ENCODE results near the gene HMCN2. TPM values are rescaled to one million over a fixed set of nuclear protein-coding genes. Genes with fewer than 3 reads are reported as not detected.

HMCN2 gene
- polyA plus RNA-seq, 1 of the 3 experiments (the other 2 are of a cell fraction), result 0.15 TPM

DNA sequence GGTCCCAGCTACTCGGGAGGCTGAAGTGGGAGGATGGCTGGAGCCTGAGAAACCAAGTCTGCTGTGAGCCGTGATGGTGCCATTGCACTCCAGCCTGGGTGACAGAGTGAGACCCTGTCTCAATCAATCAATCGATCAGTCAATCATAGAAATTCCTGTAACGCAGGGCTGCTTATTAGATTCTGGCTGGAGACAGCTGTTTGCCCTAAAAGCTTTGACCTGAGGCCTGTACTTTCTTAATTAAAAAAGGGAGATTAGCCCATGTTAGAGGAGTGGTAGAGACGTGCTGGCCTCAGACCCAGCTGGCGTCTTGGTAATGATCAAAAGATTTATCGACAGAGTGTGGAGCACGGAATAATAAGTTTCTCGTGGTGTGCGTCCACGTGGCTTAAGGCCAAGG, 40.5 kb upstream of the HMCN2 start:
- CTCF ChIA-PET, result interaction anchor here (1.1 to 4.3 kb wide), 2 partner anchors 11 to 118 kb away, joined by 4 to 28 read pairs; no protein-coding TSS in a partner anchor
- H4K20me1 ChIP-seq (ENCODE audit: insufficient read depth), result no peaks in the 10 kb centered on the region
- 91% methylated on average over 11 of the region's 11 CpGs for WGBS (ENCODE audit: low lambda C conversion rate)
- TF ChIP-seq MAX (IDR thresholded peaks at IDR 0.05; ENCODE audit: low read depth) (no peak), REST (IDR thresholded peaks at IDR 0.05; ENCODE audit: low read depth, low read length) (no peak), RAD21 (IDR thresholded peaks at IDR 0.05; ENCODE audit: low read length) (no peak)
- no peaks in the 10 kb centered on the region for H3K9me2 ChIP-seq
- no peaks in the 10 kb centered on the region; the same call in 1 of the 2 replicates for H3K9me3 ChIP-seq
- no peak overlapping the region for H3K27ac ChIP-seq (ENCODE audit: low read depth in 2 of 2, low read length in 1 of 2)
- peaks cover 0 to 7% of the 10 kb centered on the region in 2 experiments; a peak in 1 of 4 replicates for H3K4me1 ChIP-seq (ENCODE audit: control insufficient read depth in 1 of 2, insufficient read depth in 2 of 2, low read depth in 1 of 2, low read length in 1 of 2)
- no peak overlapping the region for H3K4me2 ChIP-seq
- peaks cover 6% of the 10 kb centered on the region for H3F3A ChIP-seq (replicated peaks; ENCODE audit: insufficient read depth)
- no peak overlapping the region for H3K9ac ChIP-seq
- no peak for DNase-seq
- no peak overlapping the region for H3K4me3 ChIP-seq (ENCODE audit: low read depth in 2 of 2, low read length in 1 of 2)
- no peak overlapping the region for H2AFZ ChIP-seq (ENCODE audit: low read depth)
- POLR2A ChIA-PET, result no interaction called here
- H3K36me3 ChIP-seq (replicated peaks in 1 of 2; ENCODE audit: control insufficient read depth in 1 of 2, insufficient read depth in 2 of 2, low read length in 1 of 2), result peaks cover 20 to 51% of the 10 kb centered on the region in 2 experiments
- no peaks in the 10 kb centered on the region for H3K79me2 ChIP-seq (ENCODE audit: insufficient read depth)
- no peaks in the 10 kb centered on the region for H3K27me3 ChIP-seq (ENCODE audit: insufficient read depth)

DNA sequence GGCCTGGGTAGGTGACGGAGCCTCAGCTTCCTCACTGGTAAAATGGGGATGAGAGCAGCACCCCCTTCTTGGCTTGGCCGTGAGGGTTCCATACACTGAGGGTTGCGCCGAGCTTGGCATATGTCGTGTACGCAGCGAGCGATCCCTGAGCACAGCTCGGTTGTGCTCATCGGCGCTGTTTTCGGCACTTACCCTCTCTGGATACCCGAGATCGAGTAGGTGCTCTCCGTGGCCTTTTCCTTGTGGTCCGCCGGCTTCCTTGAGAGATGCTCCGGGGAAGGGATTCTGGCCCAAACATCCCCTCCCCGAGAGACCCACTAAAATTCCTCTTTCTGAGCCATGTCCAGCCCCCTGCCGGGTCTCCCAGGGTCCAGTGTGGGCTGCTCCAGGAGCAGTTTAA, 40.0 kb upstream of the HMCN2 start:
- Histone ChIP-seq H3F3A (replicated peaks; ENCODE audit: insufficient read depth) (peaks cover 6% of the 10 kb centered on the region), H3K27ac (ENCODE audit: low read depth in 2 of 2, low read length in 1 of 2) (no peak overlapping the region), H3K4me3 (ENCODE audit: low read depth in 2 of 2, low read length in 1 of 2) (no peak overlapping the region), H4K20me1 (ENCODE audit: insufficient read depth) (no peaks in the 10 kb centered on the region), H3K27me3 (ENCODE audit: insufficient read depth) (no peaks in the 10 kb centered on the region), H3K9me2 (no peaks in the 10 kb centered on the region), H3K79me2 (ENCODE audit: insufficient read depth) (no peaks in the 10 kb centered on the region), H3K36me3 (replicated peaks in 1 of 2; ENCODE audit: control insufficient read depth in 1 of 2, insufficient read depth in 2 of 2, low read length in 1 of 2) (peaks cover 20 to 51% of the 10 kb centered on the region in 2 experiments), H2AFZ (ENCODE audit: low read depth) (no peak overlapping the region), H3K4me2 (no peak overlapping the region), H3K4me1 (ENCODE audit: control insufficient read depth in 1 of 2, insufficient read depth in 2 of 2, low read depth in 1 of 2, low read length in 1 of 2) (peaks cover 0 to 3% of the 10 kb centered on the region in 2 experiments; a peak in 1 of 4 replicates), H3K9me3 (no peaks in the 10 kb centered on the region; the same call in 1 of the 2 replicates), H3K9ac (no peak overlapping the region)
- 95% methylated on average over 16 of the region's 20 CpGs for WGBS (ENCODE audit: low lambda C conversion rate)
- DNase-seq, result no peak
- ChIA-PET POLR2A (no interaction called here), CTCF (interaction anchor here (1.1 to 4.3 kb wide), 3 partner anchors 11 to 119 kb away, joined by 3 to 28 read pairs (median 4); no protein-coding TSS in a partner anchor)
- TF ChIP-seq REST (IDR thresholded peaks at IDR 0.05; ENCODE audit: low read depth, low read length) (no peak), RAD21 (IDR thresholded peaks at IDR 0.05; ENCODE audit: low read length) (no peak), JUND (IDR thresholded peaks at IDR 0.05) (no peak), FOSL2 (IDR thresholded peaks at IDR 0.05; ENCODE audit: borderline replicate concordance, low read depth) (no peak)
